Measurements from ENCODE around the gene MREG.
"Not testable (repeated sequence)": the region's sequence is repeated elsewhere in the genome, so short reads cannot be mapped to it uniquely, and the experiment has no call there.

MREG gene

DNA sequence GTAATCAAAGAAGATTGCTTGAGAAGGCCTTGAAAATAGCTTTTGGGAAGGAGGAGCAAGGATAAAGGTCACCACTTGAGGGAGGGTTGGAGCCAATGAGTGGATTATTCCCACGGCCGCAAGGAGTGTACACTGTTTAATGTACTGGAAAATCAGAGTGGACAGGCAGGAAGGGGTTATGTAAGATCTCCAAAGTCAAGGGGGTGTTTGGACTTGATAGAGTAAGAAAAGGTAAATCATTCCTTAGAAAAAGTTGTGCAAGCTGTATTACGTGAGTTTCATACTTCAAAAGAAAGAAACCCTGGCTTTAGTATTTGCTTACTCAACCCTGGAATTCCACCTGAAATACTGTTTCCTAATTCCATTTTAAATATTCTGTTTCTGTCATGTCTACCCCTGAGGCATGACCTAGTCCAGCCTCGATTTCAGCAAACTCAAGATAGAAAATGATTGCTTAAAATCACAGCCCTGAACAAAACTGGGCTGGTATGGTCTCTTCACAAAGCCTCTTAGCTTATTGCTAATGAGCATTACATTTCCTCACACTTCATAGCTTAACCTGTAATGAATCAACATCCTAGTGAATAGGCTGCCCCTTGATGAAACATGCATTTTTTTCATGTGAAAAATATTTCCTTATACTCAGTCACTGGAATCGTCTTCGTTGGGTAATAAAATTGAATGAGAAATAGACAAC, 1.1 kb downstream of the MREG start (continued):
- TF ChIP-seq, protein P1, sequence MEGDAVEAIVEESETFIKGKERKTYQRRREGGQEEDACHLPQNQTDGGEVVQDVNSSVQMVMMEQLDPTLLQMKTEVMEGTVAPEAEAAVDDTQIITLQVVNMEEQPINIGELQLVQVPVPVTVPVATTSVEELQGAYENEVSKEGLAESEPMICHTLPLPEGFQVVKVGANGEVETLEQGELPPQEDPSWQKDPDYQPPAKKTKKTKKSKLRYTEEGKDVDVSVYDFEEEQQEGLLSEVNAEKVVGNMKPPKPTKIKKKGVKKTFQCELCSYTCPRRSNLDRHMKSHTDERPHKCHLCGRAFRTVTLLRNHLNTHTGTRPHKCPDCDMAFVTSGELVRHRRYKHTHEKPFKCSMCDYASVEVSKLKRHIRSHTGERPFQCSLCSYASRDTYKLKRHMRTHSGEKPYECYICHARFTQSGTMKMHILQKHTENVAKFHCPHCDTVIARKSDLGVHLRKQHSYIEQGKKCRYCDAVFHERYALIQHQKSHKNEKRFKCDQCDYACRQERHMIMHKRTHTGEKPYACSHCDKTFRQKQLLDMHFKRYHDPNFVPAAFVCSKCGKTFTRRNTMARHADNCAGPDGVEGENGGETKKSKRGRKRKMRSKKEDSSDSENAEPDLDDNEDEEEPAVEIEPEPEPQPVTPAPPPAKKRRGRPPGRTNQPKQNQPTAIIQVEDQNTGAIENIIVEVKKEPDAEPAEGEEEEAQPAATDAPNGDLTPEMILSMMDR (tag by site-specific recombination; IDR thresholded peaks at IDR 0.05), result peak; percentile 56; the same call in 1 of the 2 replicates
- no peak for TF ChIP-seq ZNF677 (tag by site-specific recombination; IDR thresholded peaks at IDR 0.05)
- TF ChIP-seq, protein P2, sequence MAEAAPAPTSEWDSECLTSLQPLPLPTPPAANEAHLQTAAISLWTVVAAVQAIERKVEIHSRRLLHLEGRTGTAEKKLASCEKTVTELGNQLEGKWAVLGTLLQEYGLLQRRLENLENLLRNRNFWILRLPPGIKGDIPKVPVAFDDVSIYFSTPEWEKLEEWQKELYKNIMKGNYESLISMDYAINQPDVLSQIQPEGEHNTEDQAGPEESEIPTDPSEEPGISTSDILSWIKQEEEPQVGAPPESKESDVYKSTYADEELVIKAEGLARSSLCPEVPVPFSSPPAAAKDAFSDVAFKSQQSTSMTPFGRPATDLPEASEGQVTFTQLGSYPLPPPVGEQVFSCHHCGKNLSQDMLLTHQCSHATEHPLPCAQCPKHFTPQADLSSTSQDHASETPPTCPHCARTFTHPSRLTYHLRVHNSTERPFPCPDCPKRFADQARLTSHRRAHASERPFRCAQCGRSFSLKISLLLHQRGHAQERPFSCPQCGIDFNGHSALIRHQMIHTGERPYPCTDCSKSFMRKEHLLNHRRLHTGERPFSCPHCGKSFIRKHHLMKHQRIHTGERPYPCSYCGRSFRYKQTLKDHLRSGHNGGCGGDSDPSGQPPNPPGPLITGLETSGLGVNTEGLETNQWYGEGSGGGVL (tag by site-specific recombination; IDR thresholded peaks at IDR 0.05), result no peak

DNA sequence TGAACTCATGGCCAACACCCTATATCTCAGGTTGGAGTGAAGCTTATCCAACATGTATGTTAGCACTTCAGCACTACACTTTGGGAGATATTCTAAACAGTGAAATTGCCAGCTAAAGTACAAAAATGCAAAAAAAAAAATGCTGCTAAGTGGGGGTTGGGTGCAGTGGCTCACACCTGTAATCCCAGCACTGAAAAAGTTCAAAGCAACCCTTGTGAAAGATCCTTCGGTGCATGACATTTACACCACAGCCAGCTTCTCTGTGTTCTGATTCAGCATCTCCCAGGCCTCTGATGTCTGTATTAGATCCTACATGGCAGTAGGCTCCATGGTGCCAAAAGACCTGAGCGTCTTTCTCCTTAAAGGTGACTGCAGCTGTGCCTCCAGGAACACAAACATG, 4.1 kb downstream of the MREG start:
- H3K27ac ChIP-seq (ENCODE audit: extremely low read depth, low read depth, low read length); CTCF ChIA-PET; POLR2A ChIA-PET; H3K36me3 ChIP-seq (ENCODE audit: control insufficient read depth in 2 of 2, insufficient read depth in 1 of 2, low read length in 2 of 2); H3K4me3 ChIP-seq (ENCODE audit: low read depth, low read length); H3K9me3 ChIP-seq (ENCODE audit: control insufficient read depth, insufficient read depth, low read depth, low read length); H3K4me1 ChIP-seq (ENCODE audit: control insufficient read depth, insufficient read depth, low read length): not testable (repeated sequence)

DNA sequence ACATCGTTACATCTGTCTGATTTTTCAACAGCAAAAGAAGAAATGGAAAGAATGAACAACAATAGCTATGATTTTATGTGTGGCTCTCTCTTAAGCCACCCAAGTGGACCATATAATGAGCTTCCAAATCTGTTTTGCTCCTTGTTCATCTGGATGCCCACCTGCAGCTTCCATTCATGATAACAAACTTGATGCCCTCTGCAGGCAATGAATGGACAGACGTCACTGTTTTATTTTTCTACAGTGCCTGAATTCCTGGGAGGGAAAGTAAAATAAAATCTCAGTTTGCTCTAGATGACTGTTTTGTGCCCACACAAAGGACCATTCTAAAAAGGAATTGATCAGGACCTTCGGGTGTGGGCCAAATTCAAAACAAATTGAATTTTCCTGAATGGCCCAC, 5.0 kb downstream of the MREG start:
- POLR2A ChIA-PET, result no interaction called here

DNA sequence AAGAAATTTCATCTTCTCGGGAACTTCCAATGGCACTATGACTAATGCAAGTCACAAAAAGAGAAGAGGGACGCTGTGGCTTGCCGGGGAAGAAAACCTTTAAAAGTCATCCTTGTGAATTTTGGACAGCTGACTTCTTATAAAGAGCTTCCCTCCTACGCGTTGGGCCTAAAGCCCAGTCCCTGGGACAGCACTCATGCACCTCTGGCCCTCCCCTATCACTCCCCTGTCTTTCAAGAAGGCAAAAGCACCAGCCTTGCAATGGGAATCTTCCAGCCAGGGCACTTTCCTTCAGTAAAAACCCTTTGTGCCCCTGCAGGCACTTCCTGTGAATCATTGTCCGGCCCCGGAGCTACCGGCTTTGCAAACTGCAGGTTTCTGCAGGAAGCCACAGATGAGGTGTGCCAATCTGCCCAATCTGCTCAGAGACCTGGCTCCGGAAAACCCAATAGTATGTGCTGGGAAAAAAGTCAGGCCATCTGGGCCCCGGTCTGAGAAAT, 7.1 kb downstream of the MREG start:
- ChIA-PET POLR2A (no interaction called here), CTCF (interaction anchor here (0.6 to 1.7 kb wide), 2 partner anchors 17 to 440 kb away, joined by 3 to 4 read pairs; no protein-coding TSS in a partner anchor)
- Histone ChIP-seq H3K9me3 (ENCODE audit: control insufficient read depth, insufficient read depth, low read depth, low read length) (no peaks in the 10 kb centered on the region), H3K4me1 (ENCODE audit: control insufficient read depth, insufficient read depth, low read length) (peaks cover 3% of the 10 kb centered on the region; the same call in 1 of the 2 replicates), H3K4me3 (ENCODE audit: low read depth, low read length) (no peak overlapping the region), H3K27ac (ENCODE audit: extremely low read depth, low read depth, low read length) (no peak overlapping the region), H3K36me3 (ENCODE audit: control insufficient read depth in 2 of 2, insufficient read depth in 1 of 2, low read length in 2 of 2) (no peaks in the 10 kb centered on the region; a peak in 1 of 3 replicates)
- TF ChIP-seq ZFHX2 (tag by site-specific recombination; conservative IDR thresholded peaks at IDR 0.05) (no peak), PRDM1 (tag by site-specific recombination; IDR thresholded peaks at IDR 0.05) (0 out of 2 replicates have a peak, but pooled peaks have one; percentile 16)

More for the DNA sequence above, 5.0 kb downstream of the MREG start:
- no peaks in the 10 kb centered on the region; a peak in 1 of 3 replicates for H3K36me3 ChIP-seq (ENCODE audit: control insufficient read depth in 2 of 2, insufficient read depth in 1 of 2, low read length in 2 of 2)
- TF ChIP-seq ZSCAN16 (tag by site-specific recombination; IDR thresholded peaks at IDR 0.05), result no peak
- no peak for TF ChIP-seq ZNF354C (tag by site-specific recombination; IDR thresholded peaks at IDR 0.05; ENCODE audit: borderline replicate concordance, low read depth)
- TF ChIP-seq, protein P3, sequence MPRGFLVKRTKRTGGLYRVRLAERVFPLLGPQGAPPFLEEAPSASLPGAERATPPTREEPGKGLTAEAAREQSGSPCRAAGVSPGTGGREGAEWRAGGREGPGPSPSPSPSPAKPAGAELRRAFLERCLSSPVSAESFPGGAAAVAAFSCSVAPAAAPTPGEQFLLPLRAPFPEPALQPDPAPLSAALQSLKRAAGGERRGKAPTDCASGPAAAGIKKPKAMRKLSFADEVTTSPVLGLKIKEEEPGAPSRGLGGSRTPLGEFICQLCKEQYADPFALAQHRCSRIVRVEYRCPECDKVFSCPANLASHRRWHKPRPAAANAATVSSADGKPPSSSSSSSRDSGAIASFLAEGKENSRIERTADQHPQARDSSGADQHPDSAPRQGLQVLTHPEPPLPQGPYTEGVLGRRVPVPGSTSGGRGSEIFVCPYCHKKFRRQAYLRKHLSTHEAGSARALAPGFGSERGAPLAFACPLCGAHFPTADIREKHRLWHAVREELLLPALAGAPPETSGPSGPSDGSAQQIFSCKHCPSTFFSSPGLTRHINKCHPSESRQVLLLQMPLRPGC (tag by site-specific recombination; IDR thresholded peaks at IDR 0.05), result no peak
- no peak for TF ChIP-seq ZNF548 (tag by site-specific recombination; IDR thresholded peaks at IDR 0.05)
- TF ChIP-seq ZNF138 (tag by site-specific recombination; IDR thresholded peaks at IDR 0.05; ENCODE audit: borderline replicate concordance), result no peak
- TF ChIP-seq ZNF830 (tag by site-specific recombination; IDR thresholded peaks at IDR 0.05; ENCODE audit: low read depth), result no peak
- CTCF ChIA-PET, result interaction anchor here (0.6 to 0.8 kb wide), 2 partner anchors 11 to 14 kb away, joined by 3 read pairs; no protein-coding TSS in a partner anchor
- no peaks in the 10 kb centered on the region for H3K9me3 ChIP-seq (ENCODE audit: control insufficient read depth, insufficient read depth, low read depth, low read length)
- H3K27ac ChIP-seq (ENCODE audit: extremely low read depth, low read depth, low read length), result no peak overlapping the region
- no peak overlapping the region for H3K4me3 ChIP-seq (ENCODE audit: low read depth, low read length)
- no peaks in the 10 kb centered on the region for H3K4me1 ChIP-seq (ENCODE audit: control insufficient read depth, insufficient read depth, low read length)

Data from HEK293 (cell line).